Epidermal melanocyte (primary cell): ENCODE measurements around the gene FILIP1.
A peak's percentile ranks its signal among the peaks of the same experiment; 100 is the strongest.

Experiments
- DNase-seq: peaks from one replicate; pipeline ENCODE4 v3.0.0; 2011; ENCODE audit warnings: low spot score; ENCODE audit not compliant: insufficient read length

Gene FILIP1

GRCh38 chr6:75268988-75269354, 224.6 kb downstream of the FILIP1 start:
- no peak for DNase-seq

- no peak for DNase-seq
Measured at GRCh38 chr6:75268121-75268987, 225.2 kb downstream of the FILIP1 start.

DNA sequence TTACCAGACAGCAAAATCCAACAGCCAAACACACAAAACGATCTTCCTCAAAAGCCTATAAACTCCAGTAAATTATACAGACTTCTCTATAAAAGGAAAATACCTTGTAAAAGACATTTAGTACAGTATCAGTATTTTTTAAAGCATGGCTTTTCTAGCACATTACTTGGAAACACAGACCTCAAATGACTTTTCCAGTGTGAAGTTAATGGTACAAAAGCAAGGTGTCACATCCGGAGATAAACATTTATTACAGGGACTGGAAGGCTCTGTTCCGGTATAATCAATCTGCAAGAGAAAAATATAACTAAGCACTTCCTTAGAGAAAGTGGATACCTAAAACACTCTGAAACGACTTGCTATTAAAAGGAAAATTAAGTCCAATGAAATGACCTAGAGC, 226.1 kb downstream of the FILIP1 start:
- DNase-seq, result no peak

GRCh38 chr6:75266716-75267291, 226.8 kb downstream of the FILIP1 start:
- DNase-seq, result no peak

- no peak for DNase-seq
Measured at GRCh38 chr6:75263401-75263750, 230.2 kb downstream of the FILIP1 start.

GRCh38 chr6:75262716-75263400, 230.7 kb downstream of the FILIP1 start:
- DNase-seq, result no peak

DNA sequence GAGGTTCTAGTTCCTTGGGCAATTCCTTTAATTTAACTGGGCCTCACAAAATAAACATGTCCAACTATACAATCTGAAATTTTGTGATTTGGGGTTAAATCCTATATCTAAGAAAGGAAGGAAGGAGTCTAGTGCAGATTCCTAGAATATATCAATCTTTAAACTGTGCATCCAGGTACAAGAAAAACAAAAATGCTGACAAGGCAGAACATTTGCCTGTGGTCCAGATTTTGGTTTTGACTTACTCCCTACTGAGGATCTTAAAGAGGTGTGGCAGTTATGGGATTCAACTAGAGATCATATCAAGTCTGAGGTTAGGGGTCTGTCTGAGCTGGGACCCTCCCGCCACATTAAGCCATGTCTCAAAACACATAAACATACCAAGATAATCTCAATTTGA, 232.3 kb downstream of the FILIP1 start:
- DNase-seq, result no peak

GRCh38 chr6:75257343-75258087, 236.1 kb downstream of the FILIP1 start:
- DNase-seq, result no peak

GRCh38 chr6:75250552-75250951, 243.0 kb downstream of the FILIP1 start:
- no peak for DNase-seq

DNA sequence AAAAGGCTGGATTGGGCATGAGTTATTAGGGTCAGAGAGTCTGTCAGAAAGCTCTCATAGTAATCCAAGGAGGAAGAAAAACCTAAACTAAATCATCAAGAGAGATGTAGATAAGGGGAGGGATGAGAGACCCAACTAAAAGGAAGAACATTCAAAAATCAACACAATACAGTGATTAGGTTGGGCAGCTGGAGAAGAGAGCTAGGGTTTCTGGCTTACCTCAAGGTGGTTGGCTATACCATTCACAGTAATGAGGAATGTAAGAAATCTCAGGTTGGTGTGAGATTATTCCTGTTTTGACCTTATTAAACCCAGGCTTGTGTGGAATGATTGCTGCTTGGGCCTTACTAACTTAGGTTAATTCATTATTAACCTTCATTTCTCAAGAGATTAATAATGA, 243.8 kb downstream of the FILIP1 start:
- DNase-seq, result no peak

GRCh38 chr6:75246386-75246785, 247.2 kb downstream of the FILIP1 start:
- DNase-seq, result no peak

- no peak for DNase-seq
Measured at GRCh38 chr6:75244063-75244584, 249.5 kb downstream of the FILIP1 start.

DNA sequence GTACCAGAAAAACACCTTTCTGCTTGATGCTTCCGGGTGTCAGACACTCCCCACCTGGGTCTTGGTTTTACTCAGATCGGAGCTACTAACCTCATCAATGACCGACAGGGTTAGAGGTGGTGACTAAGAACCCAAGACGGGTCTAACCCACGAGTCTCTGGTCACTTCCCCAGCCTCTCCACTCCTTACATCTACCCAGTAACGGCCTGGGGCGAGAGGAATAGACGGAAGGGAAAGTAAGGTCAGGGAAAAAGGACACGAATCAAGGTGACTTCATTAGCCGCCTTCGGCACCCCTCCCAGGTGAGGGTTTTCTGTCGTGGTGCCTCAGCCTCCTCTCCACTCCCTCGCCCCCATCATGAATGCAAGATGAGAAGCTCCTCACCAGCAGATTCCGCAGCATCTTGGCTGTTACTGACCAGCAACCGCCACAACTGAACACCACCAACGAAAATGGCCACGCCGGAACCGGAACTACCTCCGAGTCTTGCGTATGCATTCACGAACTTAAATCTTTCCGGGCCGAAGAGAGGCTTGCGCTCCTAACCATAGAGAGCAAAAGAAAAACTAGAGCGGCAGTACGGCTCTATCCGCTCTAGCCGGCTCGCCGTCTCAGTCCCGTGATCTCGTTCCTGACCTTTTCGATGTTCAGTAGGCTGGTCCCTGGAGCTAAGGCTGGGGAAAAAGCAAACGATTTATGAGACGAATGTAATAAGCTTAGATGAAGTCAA, 250.1 kb downstream of the FILIP1 start, which contains the start of gene COX7A2:
TSS of gene COX7A2 (minus strand) at position 469 of the 730 bp plus-strand sequence. CDS start at position 402, 67 bp downstream.
- peak; percentile 68 for DNase-seq
